ENCODE measurements around the gene CTTNBP2NL. TPM values are rescaled to one million over a fixed set of nuclear protein-coding genes. Genes with fewer than 3 reads are reported as not detected.

The CTTNBP2NL gene
- total and polyA plus RNA-seq, 2 of the 4 experiments (the other 2 are of a cell fraction) = 12.4 to 22.0 TPM

DNA sequence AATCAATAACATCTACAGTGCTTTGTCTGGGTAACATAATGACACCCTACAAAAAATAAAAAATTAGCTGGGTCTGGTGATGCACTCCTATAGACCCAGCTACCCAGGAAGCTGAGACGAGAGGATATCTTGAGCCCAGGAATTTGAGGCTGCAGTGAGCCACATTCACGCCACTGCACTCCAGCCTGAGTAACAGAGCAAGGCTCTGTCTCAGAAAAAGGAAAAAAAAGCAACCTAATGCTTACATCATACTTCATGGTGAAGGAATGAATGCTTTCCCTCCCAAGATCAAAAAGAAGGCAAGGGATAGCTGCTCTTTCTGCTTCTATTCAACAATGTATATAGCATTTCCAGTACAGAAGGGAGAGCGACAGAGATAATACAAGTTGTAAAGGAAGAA lies 24.2 kb upstream of the CTTNBP2NL start:
- CTCF ChIA-PET = interaction anchor here (0.5 to 3.4 kb wide), 3 partner anchors 15 to 303 kb away, joined by 3 to 42 read pairs (median 4); partner anchors contain the start of gene MOV10
- Histone ChIP-seq H3K9me3 (ENCODE audit: control insufficient read depth, insufficient read depth, low read length) (peaks cover 3% of the 10 kb centered on the region), H3K9me1 (ENCODE audit: insufficient read depth, low read length) (no peaks in the 10 kb centered on the region), H3K79me1 (ENCODE audit: low read depth in 1 of 2, low read length in 2 of 2) (no peaks in the 10 kb centered on the region), H3K4me3 (ENCODE audit: insufficient read depth, low read depth, low read length) (no peak overlapping the region), H2BK120ac (ENCODE audit: low read depth, low read length) (no peak overlapping the region), H3K4me1 (ENCODE audit: control insufficient read depth, insufficient read depth, low read length) (no peaks in the 10 kb centered on the region), H3K18ac (ENCODE audit: low read depth, low read length) (no peak overlapping the region), H3K4ac (ENCODE audit: low read depth, low read length) (no peak overlapping the region), H2AK5ac (ENCODE audit: low read depth, low read length) (no peak overlapping the region), H3K56ac (ENCODE audit: extremely low read depth, insufficient read depth, low read length) (no peak overlapping the region), H2AFZ (replicated peaks; ENCODE audit: low read length, poor library complexity) (no peak overlapping the region), H3K27me3 (ENCODE audit: control insufficient read depth, insufficient read depth, low read length) (peaks cover 33% of the 10 kb centered on the region), H4K5ac (ENCODE audit: low read depth, low read length) (no peak overlapping the region), H3K14ac (replicated peaks; ENCODE audit: low read depth, low read length) (no peak overlapping the region), H2BK20ac (ENCODE audit: low read depth, low read length) (no peak overlapping the region), H3K9ac (ENCODE audit: low read depth, low read length) (no peak overlapping the region), H3K4me2 (ENCODE audit: low read depth, low read length) (no peak overlapping the region), H4K8ac (ENCODE audit: low read depth in 2 of 2, low read length in 2 of 2) (no peak overlapping the region), H3K36me3 (ENCODE audit: control insufficient read depth, insufficient read depth, low read length) (no peaks in the 10 kb centered on the region), H2AK9ac (replicated peaks; ENCODE audit: low read depth, low read length, poor library complexity) (no peak overlapping the region), H2BK5ac (ENCODE audit: low read depth, low read length, poor library complexity, severe bottlenecking) (no peak overlapping the region), H3K23ac (ENCODE audit: low read depth, low read length) (no peak overlapping the region), H3K27ac (ENCODE audit: insufficient read depth, low read length) (no peak overlapping the region), H2BK15ac (ENCODE audit: low read depth, low read length) (no peak overlapping the region), H4K20me1 (ENCODE audit: insufficient read depth, low read length) (no peaks in the 10 kb centered on the region), H4K91ac (ENCODE audit: insufficient read depth, low read depth, low read length) (no peak overlapping the region)
- in situ Hi-C loops (cut with MboI; ENCODE audit: low sequenced_read_pairs) = loop anchor here (25.0 kb wide), 1 partner anchor 884 kb away; no protein-coding TSS in a partner anchor
- intact Hi-C loops (cut with micrococcal nuclease) = no loop called here
- BruUV-seq (replicated peaks) = no TSS peak
- no CpG with 5 or more reads among the region's 3 CpGs for WGBS, 2 experiments (ENCODE audit: extremely low coverage in 2 of 2, insufficient read length in 1 of 2)
- DNase-seq (peak; percentile 40), ATAC-seq (ENCODE audit: low read depth) (peak; percentile 37)
- TF ChIP-seq CHD1 (IDR thresholded peaks at IDR 0.05; ENCODE audit: low read depth, low read length) (no peak), NFE2L2 (IDR thresholded peaks at IDR 0.05; ENCODE audit: low read depth, low read length) (no peak), BHLHE40 (IDR thresholded peaks at IDR 0.05; ENCODE audit: low read depth, low read length) (no peak), FOS (IDR thresholded peaks at IDR 0.05; ENCODE audit: low read depth, low read length) (no peak), MAZ (IDR thresholded peaks at IDR 0.05; ENCODE audit: borderline replicate concordance, low read depth, low read length) (no peak), RFX5 (IDR thresholded peaks at IDR 0.05; ENCODE audit: low read depth, low read length) (no peak), RAD21 (IDR thresholded peaks at IDR 0.05; ENCODE audit: low read length) (no peak), RCOR1 (IDR thresholded peaks at IDR 0.05; ENCODE audit: insufficient replicate concordance, low read length) (no peak), CEBPB (IDR thresholded peaks at IDR 0.05; ENCODE audit: low read depth, low read length) (no peak), MXI1 (IDR thresholded peaks at IDR 0.05; ENCODE audit: borderline replicate concordance, low read depth, low read length) (no peak), POLR2A (IDR thresholded peaks at IDR 0.05; ENCODE audit: low read depth, low read length) (no peak), SMC3 (IDR thresholded peaks at IDR 0.05; ENCODE audit: low read depth, low read length) (no peak)
- TF ChIP-seq, protein P1, sequence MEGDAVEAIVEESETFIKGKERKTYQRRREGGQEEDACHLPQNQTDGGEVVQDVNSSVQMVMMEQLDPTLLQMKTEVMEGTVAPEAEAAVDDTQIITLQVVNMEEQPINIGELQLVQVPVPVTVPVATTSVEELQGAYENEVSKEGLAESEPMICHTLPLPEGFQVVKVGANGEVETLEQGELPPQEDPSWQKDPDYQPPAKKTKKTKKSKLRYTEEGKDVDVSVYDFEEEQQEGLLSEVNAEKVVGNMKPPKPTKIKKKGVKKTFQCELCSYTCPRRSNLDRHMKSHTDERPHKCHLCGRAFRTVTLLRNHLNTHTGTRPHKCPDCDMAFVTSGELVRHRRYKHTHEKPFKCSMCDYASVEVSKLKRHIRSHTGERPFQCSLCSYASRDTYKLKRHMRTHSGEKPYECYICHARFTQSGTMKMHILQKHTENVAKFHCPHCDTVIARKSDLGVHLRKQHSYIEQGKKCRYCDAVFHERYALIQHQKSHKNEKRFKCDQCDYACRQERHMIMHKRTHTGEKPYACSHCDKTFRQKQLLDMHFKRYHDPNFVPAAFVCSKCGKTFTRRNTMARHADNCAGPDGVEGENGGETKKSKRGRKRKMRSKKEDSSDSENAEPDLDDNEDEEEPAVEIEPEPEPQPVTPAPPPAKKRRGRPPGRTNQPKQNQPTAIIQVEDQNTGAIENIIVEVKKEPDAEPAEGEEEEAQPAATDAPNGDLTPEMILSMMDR (conservative IDR thresholded peaks at IDR 0.05; ENCODE audit: low read depth, low read length) = no peak
- dilution Hi-C loops (cut with HindIII; ENCODE audit: low sequenced_read_pairs, unreplicated experiment) = no loop called here
- POLR2A ChIA-PET (ENCODE audit: unreplicated experiment) = interaction anchor here (0.5 kb wide), 1 partner anchor 9 kb away, joined by 5 read pairs; no protein-coding TSS in a partner anchor
